Heart right ventricle (tissue), 16 donors: ENCODE measurements around the gene VIPR2. TPM values are rescaled to one million over a fixed set of nuclear protein-coding genes. Genes with fewer than 3 reads are reported as not detected.
"Not testable (repeated sequence)": the region's sequence is repeated elsewhere in the genome, so short reads cannot be mapped to it uniquely, and the experiment has no call there.

ENCODE experiments used
- ATAC-seq, 8 donors: fragments of 200-7000 bp; cut with Tn5 transposase; one replicate each; pipeline ENCODE4 v1.9.1; 2020; ENCODE audit warnings: mild to moderate bottlenecking in 8 of 8, moderate library complexity in 8 of 8, moderate number of reproducible peaks in 1 of 8
- DNase-seq, 2 donors: peaks; one replicate each; pipeline ENCODE4 v3.0.0-alpha.2; 2020
- H3K27ac ChIP-seq, 10 donors: fragments of 200-600 bp; sonication (generic) in 2 of 10; one replicate each; pipeline versions ENCODE4 v1.5.0 to v1.8.0; 2020 to 2022; ENCODE audit warnings: mild to moderate bottlenecking in 3 of 10
- H3K27me3 ChIP-seq, 7 donors: fragments of 200-600 bp; one replicate each; pipeline ENCODE4 v1.8.0; 2021 to 2022; ENCODE audit warnings: mild to moderate bottlenecking in 2 of 7
- H3K36me3 ChIP-seq, 9 donors: fragments of 200-600 bp; sonication (generic) in 1 of 9; one replicate each; pipeline versions ENCODE4 v1.5.0 to v1.8.0; 2020 to 2022; ENCODE audit warnings: mild to moderate bottlenecking in 2 of 9
- H3K4me1 ChIP-seq, 9 donors: fragments of 200-600 bp; sonication (generic) in 1 of 9; one replicate each; pipeline versions ENCODE4 v1.5.0 to v1.8.0; 2020 to 2022; ENCODE audit warnings: mild to moderate bottlenecking in 4 of 9
- H3K4me3 ChIP-seq, 10 donors: fragments of 200-600 bp; sonication (generic) in 2 of 10; one replicate each; pipeline versions ENCODE4 v1.5.0 to v1.8.0; 2020 to 2022; ENCODE audit warnings: mild to moderate bottlenecking in 7 of 10, moderate library complexity in 2 of 10
- H3K9me3 ChIP-seq, 11 donors: fragments of 200-600 bp in 10 of 11; sonication (generic) in 2 of 11; one replicate each; pipeline versions ENCODE4 v1.5.0 to v1.8.0; 2013 to 2022; ENCODE audit warnings: mild to moderate bottlenecking in 2 of 11, control low read depth in 1 of 11, moderate library complexity in 1 of 11
- WGBS, 2 donors: extraction: QIAGEN DNeasy Blood & Tissue Kit; methylation state at CpG; one replicate each; pipeline ENCODE4 v1.1.7; 2013; ENCODE audit warnings: inconsistent platforms in 1 of 2; 5-methylcytosine and 5-hydroxymethylcytosine counted together
- intact Hi-C, 10 donors: fragments of 100-400 bp; cut with DNase I; formaldehyde crosslinking; loops; one replicate each; pipeline versions ENCODE4 v1.11.1 to v1.14.2; 2022
- polyA plus RNA-seq, 2 donors: library from polyadenylated mRNA; stranded (reverse); fragments of 200-250 nt; gene quantifications; one replicate each; pipeline ENCODE4 v1.2.3, GENCODE V29; 2013
- total RNA-seq, 10 donors: library from RNA; stranded (reverse); fragmentation: NEBNext Ultra II Directional in 3 of 10; extraction: Animal tissue kit (Norgen Biotek cat#: 25700) in 3 of 10; gene quantifications; one replicate each; pipeline versions ENCODE4 v1.2.1 to v1.2.4, GENCODE V29; 2021 to 2023
- TF ChIP-seq, protein P1 (sequence below), 9 donors: fragments of 200-600 bp; sonication (generic) in 2 of 9; IDR thresholded peaks; one replicate each; pipeline versions ENCODE4 v1.5.0 to v1.8.0; 2021 to 2022; ENCODE audit warnings: antibody characterized with exemption in 9 of 9, mild to moderate bottlenecking in 5 of 9, moderate library complexity in 1 of 9
- donor health status: Arrhythmogenic right ventricular cardiomyopathy.
- donor health status: ischemic (EF 13 %, LVEDD 7.1; RV severe dilation, severe dysfunction).
- donor health status: healthy with polysubstance abuse.
- donor health status: DM: no; HTN: yes; CAD: no.
- donor health status: DM: no; HTN: no; CAD: no.
- donor health status: ischemic (EF 25% LVEDD 6.9; RV normal size, moderate dysfunction).
- donor health status: ischemic (EF 25% LVEDD 5.7; RV mildly dilated, moderate dysfunction).
- donor health status: healthy.
- donor health status: DM: yes; HTN: yes; CAD: no.
- donor health status: Ischemic cardiomyopathy.
- donor health status: ischemic (EF 35%, LVEDD 5.7; RV mildly dilated, moderate dysfunction).
- donor health status: nonischemic (EF 11% LVEDD 7.7; RV severe dilation, severe dysfunction).
- donor health status: DM: yes; HTN: yes; CAD: no.
- donor health status: PGD.
- donor health status: ischemic (EF 29% LVEDD 5.4; RV normal size, mild dysfunction).
- donor health status: nonischemic (EF 23%, LVEDD 6.1; RV moderate dilation, normal function).

VIPR2 gene
- total and polyA plus RNA-seq, 12 donors = 3.0 to 30.6 (median 19.1) TPM

DNA sequence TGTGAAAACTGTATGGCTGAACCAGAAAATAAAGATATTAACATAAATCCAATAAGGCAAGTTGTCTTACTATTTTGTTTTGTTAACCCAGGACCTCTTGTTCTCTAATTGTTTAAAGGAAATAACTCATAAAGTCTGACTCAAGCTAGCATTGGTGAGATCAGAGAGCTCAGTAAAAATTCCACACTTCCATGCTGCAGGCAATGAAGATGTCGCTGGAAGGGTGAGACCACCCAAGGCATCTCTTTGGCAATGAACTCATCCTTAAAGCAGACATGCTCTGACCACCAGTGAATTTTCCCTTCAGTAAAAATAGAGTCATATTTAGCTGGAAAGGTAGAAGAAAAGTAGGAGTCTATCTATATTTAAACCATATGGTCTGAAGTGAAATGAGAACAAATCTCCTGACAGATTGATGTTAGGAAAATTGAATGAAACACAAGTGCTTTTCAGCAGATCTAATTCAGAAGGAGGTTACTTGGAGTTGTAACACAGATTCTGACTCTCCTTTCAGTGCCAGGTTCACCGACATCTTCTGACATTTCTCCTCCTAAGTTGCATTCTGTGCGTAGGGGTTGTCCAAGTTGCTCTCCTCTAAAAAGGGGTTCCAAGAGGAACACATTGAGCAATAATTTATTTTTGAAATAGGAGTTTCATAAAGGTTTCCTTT, 32.8 kb upstream of the VIPR2 start:
- ATAC-seq = no peak
- Histone ChIP-seq H3K9me3 (peaks cover 0 to 32% (median 7%) of the 10 kb centered on the region in 11 donors), H3K36me3 (no peaks in the 10 kb centered on the region), H3K4me1 (no peaks in the 10 kb centered on the region), H3K27ac (no peak overlapping the region), H3K4me3 (no peak overlapping the region), H3K27me3 (no peaks in the 10 kb centered on the region)
- intact Hi-C loops = no loop called here
- TF ChIP-seq, protein P1, sequence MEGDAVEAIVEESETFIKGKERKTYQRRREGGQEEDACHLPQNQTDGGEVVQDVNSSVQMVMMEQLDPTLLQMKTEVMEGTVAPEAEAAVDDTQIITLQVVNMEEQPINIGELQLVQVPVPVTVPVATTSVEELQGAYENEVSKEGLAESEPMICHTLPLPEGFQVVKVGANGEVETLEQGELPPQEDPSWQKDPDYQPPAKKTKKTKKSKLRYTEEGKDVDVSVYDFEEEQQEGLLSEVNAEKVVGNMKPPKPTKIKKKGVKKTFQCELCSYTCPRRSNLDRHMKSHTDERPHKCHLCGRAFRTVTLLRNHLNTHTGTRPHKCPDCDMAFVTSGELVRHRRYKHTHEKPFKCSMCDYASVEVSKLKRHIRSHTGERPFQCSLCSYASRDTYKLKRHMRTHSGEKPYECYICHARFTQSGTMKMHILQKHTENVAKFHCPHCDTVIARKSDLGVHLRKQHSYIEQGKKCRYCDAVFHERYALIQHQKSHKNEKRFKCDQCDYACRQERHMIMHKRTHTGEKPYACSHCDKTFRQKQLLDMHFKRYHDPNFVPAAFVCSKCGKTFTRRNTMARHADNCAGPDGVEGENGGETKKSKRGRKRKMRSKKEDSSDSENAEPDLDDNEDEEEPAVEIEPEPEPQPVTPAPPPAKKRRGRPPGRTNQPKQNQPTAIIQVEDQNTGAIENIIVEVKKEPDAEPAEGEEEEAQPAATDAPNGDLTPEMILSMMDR (IDR thresholded peaks at IDR 0.05) = no peak
- no peak for DNase-seq
- 76 to 78% methylated on average over 3 of the region's 3 CpGs for WGBS, 2 donors

DNA sequence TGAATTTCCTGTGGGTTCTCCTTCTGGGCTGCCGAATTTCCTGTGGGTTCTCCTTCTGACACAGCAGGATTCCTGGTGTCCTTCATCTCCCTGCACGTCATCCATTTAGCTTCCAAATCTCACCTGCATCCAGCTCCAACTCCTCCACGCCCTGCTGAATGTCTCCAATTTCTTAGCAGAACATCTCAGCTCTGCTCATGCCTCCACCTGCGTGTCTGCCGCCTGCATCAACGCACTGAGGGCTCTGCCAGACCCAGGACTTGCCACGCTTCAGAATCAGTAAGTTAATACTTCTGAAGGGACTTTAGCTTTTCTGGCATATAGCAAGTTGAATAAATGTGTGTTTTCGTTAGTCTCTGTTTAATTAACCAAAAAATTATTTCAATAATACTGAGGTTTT, 31.1 kb upstream of the VIPR2 start:
- TF ChIP-seq, protein P1 (IDR thresholded peaks at IDR 0.05) = no peak
- H3K4me3 ChIP-seq = no peak overlapping the region
- DNase-seq (no peak), ATAC-seq (no peak)
- H3K4me1 ChIP-seq = no peaks in the 10 kb centered on the region
- H3K36me3 ChIP-seq = no peaks in the 10 kb centered on the region
- peaks cover 0 to 22% (median 5%) of the 10 kb centered on the region in 11 donors for H3K9me3 ChIP-seq
- intact Hi-C loops = no loop called here
- 82 to 89% methylated on average over 8 of the region's 8 CpGs for WGBS, 2 donors
- no peak overlapping the region for H3K27ac ChIP-seq
- no peaks in the 10 kb centered on the region for H3K27me3 ChIP-seq

DNA sequence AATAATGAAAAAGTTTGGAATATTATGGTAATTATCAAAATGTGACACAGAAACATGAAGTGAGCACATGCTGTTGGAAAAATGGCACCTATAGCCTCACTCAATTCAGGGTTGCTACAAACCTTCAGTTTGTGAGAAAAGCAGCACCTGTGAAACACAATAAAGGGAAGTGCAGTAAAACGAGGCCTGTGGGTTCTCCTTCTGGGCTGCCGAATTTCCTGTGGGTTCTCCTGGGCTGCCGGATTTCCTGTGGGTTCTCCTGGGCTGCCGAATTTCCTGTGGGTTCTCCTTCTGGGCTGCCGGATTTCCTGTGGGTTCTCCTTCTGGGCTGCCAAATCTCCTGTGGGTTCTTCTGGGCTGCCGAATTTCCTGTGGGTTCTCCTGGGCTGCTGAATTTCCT, 30.4 kb upstream of the VIPR2 start:
- H3K27ac ChIP-seq, H3K27me3 ChIP-seq, H3K4me1 ChIP-seq, ATAC-seq, intact Hi-C loops, H3K36me3 ChIP-seq, DNase-seq, H3K4me3 ChIP-seq: not testable (repeated sequence)
- 73 to 84% methylated on average over 6 of the region's 6 CpGs for WGBS, 2 donors
- H3K9me3 ChIP-seq = peaks cover 0 to 20% (median 0%) of the 10 kb centered on the region in 11 donors

DNA sequence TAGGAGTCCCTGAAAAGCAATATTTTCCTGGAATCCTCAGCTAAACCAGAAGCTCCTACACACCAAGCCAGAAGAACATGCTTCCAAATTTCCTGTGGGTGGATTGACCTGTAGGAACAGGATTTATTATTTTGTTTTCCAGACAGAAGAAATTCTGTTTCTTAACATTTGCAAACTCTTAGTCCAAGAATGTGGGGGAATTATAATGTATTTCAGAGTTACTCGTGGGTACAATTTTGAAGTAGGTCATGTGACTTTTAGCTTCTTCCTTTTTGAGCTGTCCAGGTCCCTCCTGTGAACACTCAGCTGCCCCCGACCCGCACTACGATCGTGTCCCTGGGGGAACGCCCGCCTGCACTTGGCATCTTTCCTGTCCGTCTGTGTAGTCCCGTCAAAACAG, 27.7 kb upstream of the VIPR2 start:
- ATAC-seq (no peak), DNase-seq (no peak)
- intact Hi-C loops = no loop called here
- Histone ChIP-seq H3K4me1 (no peaks in the 10 kb centered on the region), H3K9me3 (peaks cover 0 to 20% (median 0%) of the 10 kb centered on the region in 11 donors), H3K27me3 (no peaks in the 10 kb centered on the region), H3K27ac (no peak overlapping the region), H3K36me3 (no peaks in the 10 kb centered on the region), H3K4me3 (no peak overlapping the region)
- TF ChIP-seq, protein P1 (IDR thresholded peaks at IDR 0.05) = no peak
- WGBS, 2 donors = 78 to 83% methylated on average over 9 of the region's 9 CpGs

DNA sequence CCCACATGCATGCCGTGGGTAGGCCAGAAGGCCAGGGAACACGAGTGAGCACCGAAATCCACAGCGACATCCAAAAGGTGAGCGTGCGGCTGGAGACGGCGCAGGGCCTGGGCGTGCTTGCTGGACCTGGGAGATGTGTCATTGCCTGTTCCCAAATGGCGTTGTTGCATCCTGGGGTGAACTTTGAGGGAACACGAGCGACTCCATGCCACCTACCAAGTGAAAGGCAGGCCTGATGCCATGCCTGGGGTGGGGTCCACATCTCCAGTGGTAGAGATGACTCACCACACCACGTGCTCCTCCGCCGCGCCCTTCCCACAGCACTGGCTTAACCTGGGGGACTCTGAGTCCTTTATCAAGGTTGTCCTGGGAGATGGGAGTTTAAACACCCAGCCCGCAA, 24.7 kb upstream of the VIPR2 start:
- 91 to 92% methylated on average over 17 of the region's 17 CpGs for WGBS, 2 donors
- TF ChIP-seq, protein P1 (IDR thresholded peaks at IDR 0.05) = no peak
- Histone ChIP-seq H3K27me3 (no peaks in the 10 kb centered on the region), H3K4me3 (no peak overlapping the region), H3K36me3 (no peaks in the 10 kb centered on the region), H3K27ac (no peak overlapping the region), H3K4me1 (no peaks in the 10 kb centered on the region), H3K9me3 (peaks cover 0 to 19% (median 2%) of the 10 kb centered on the region in 11 donors)
- intact Hi-C loops = no loop called here
- ATAC-seq (no peak), DNase-seq (no peak)
